OCI-LY1 (cell line): ENCODE results near the gene USH2A.

Experiments
- CTCF ChIP-seq: fragments of 200-600 bp; sonication (generic), shearing (Covaris generic); IDR thresholded peaks from 2 replicates; pipeline ENCODE4 v1.5.1; 2017; ENCODE audit warnings: mild to moderate bottlenecking, antibody characterized with exemption, low read length, moderate library complexity, mixed read lengths
- EZH2 ChIP-seq: fragments of 200-600 bp; sonication (generic), shearing (Covaris generic); IDR thresholded peaks from 2 replicates; pipeline ENCODE4 v1.8.0; 2017; ENCODE audit warnings: borderline replicate concordance, mixed run types, mild to moderate bottlenecking, antibody characterized with exemption, low read length, moderate library complexity, mixed read lengths

DNA sequence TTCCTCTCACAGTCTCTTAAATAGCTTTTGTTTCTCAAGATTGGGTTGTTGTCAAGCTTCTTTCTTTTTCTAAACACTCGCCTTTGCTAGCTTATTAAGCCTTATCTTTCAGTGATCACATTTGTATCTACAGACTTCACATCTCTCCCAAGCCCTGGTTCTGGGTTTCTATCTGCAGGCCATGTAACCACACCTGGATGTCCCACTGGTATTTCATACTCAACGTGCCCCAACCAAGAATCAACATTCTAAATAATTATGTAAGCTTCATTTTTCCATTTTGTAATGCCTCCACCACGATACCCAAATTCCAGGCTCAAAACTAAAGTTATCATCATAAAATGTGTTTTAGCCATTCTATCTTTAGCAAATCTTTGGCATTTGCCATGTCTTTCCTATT is 372.2 kb downstream of the USH2A start:
- TF ChIP-seq CTCF, result no peak
- TF ChIP-seq EZH2, result no peak
